ENCODE results near the gene CPSF4L.
A peak's percentile ranks its signal among the peaks of the same experiment; 100 is the strongest.

CPSF4L gene

GRCh38 chr17:73297934-73298861 lies 36.5 kb upstream of the CPSF4L start:
- POLR2A ChIA-PET: no interaction called here
- H3K27ac ChIP-seq (ENCODE audit: insufficient read depth in 1 of 2, low read depth in 1 of 2, low read length in 2 of 2, poor library complexity in 1 of 2, severe bottlenecking in 2 of 2): no peak overlapping the region
- 52% methylated on average over 8 of the region's 15 CpGs for WGBS (ENCODE audit: insufficient coverage)
- peak overlapping the region in 2 of 7 experiments; percentile 59 for H3K4me3 ChIP-seq (ENCODE audit: control insufficient read depth in 1 of 7, extremely low read depth in 1 of 7, insufficient read depth in 4 of 7, low read depth in 2 of 7, low read length in 6 of 7)
- H3K27me3 ChIP-seq (replicated peaks in 2 of 5; ENCODE audit: control insufficient read depth in 4 of 5, insufficient read depth in 5 of 5, low read length in 4 of 5): no peaks in the 10 kb centered on the region
- no peaks in the 10 kb centered on the region for H3K36me3 ChIP-seq (ENCODE audit: control insufficient read depth in 4 of 4, insufficient read depth in 4 of 4, low read length in 3 of 4)
- peak in 2 of 3 donors; percentile 79 to 86 for DNase-seq
- CTCF ChIA-PET: interaction anchor here (0.6 to 2.5 kb wide), 7 partner anchors 10 to 742 kb away, joined by 3 to 12 read pairs (median 3); no protein-coding TSS in a partner anchor
- no peaks in the 10 kb centered on the region for H3K9me3 ChIP-seq (ENCODE audit: control extremely low read depth in 1 of 5, control insufficient read depth in 4 of 5, insufficient read depth in 2 of 5, low read depth in 1 of 5, low read length in 4 of 5)
- H3K4me1 ChIP-seq (ENCODE audit: control extremely low read depth in 1 of 4, control insufficient read depth in 4 of 4, insufficient read depth in 4 of 4, low read length in 3 of 4): peaks cover 5 to 11% (median 10%) of the 10 kb centered on the region in 4 experiments

GRCh38 chr17:73293480-73293911 lies 31.8 kb upstream of the CPSF4L start:
- POLR2A ChIA-PET: no interaction called here
- Histone ChIP-seq H3K9me3 (ENCODE audit: control extremely low read depth in 1 of 5, control insufficient read depth in 4 of 5, insufficient read depth in 2 of 5, low read depth in 1 of 5, low read length in 4 of 5) (no peaks in the 10 kb centered on the region), H3K4me3 (ENCODE audit: control insufficient read depth in 1 of 7, extremely low read depth in 1 of 7, insufficient read depth in 4 of 7, low read depth in 2 of 7, low read length in 6 of 7) (no peak overlapping the region), H3K27me3 (replicated peaks in 2 of 5; ENCODE audit: control insufficient read depth in 4 of 5, insufficient read depth in 5 of 5, low read length in 4 of 5) (no peaks in the 10 kb centered on the region), H3K36me3 (ENCODE audit: control insufficient read depth in 4 of 4, insufficient read depth in 4 of 4, low read length in 3 of 4) (no peaks in the 10 kb centered on the region), H3K4me1 (ENCODE audit: control extremely low read depth in 1 of 4, control insufficient read depth in 4 of 4, insufficient read depth in 4 of 4, low read length in 3 of 4) (peaks cover 5 to 34% (median 29%) of the 10 kb centered on the region in 4 experiments), H3K27ac (ENCODE audit: insufficient read depth in 1 of 2, low read depth in 1 of 2, low read length in 2 of 2, poor library complexity in 1 of 2, severe bottlenecking in 2 of 2) (no peak overlapping the region)
- 94% methylated on average over 8 of the region's 9 CpGs for WGBS (ENCODE audit: insufficient coverage)
- CTCF ChIA-PET: no interaction called here
- DNase-seq: no peak

GRCh38 chr17:73293031-73293430 lies 31.4 kb upstream of the CPSF4L start:
- Histone ChIP-seq H3K4me3 (ENCODE audit: control insufficient read depth in 1 of 7, extremely low read depth in 1 of 7, insufficient read depth in 4 of 7, low read depth in 2 of 7, low read length in 6 of 7) (no peak overlapping the region), H3K9me3 (ENCODE audit: control extremely low read depth in 1 of 5, control insufficient read depth in 4 of 5, insufficient read depth in 2 of 5, low read depth in 1 of 5, low read length in 4 of 5) (no peaks in the 10 kb centered on the region), H3K4me1 (ENCODE audit: control extremely low read depth in 1 of 4, control insufficient read depth in 4 of 4, insufficient read depth in 4 of 4, low read length in 3 of 4) (peaks cover 3 to 29% (median 24%) of the 10 kb centered on the region in 4 experiments), H3K27me3 (replicated peaks in 2 of 5; ENCODE audit: control insufficient read depth in 4 of 5, insufficient read depth in 5 of 5, low read length in 4 of 5) (no peaks in the 10 kb centered on the region), H3K27ac (ENCODE audit: insufficient read depth in 1 of 2, low read depth in 1 of 2, low read length in 2 of 2, poor library complexity in 1 of 2, severe bottlenecking in 2 of 2) (no peak overlapping the region), H3K36me3 (ENCODE audit: control insufficient read depth in 4 of 4, insufficient read depth in 4 of 4, low read length in 3 of 4) (no peaks in the 10 kb centered on the region)
- no peak for DNase-seq
- over 99% methylated on average over 11 of the region's 11 CpGs for WGBS (ENCODE audit: insufficient coverage)
- POLR2A ChIA-PET: no interaction called here
- CTCF ChIA-PET: no interaction called here

GRCh38 chr17:73292031-73292531 lies 30.4 kb upstream of the CPSF4L start:
- no peaks in the 10 kb centered on the region for H3K27me3 ChIP-seq (replicated peaks in 2 of 5; ENCODE audit: control insufficient read depth in 4 of 5, insufficient read depth in 5 of 5, low read length in 4 of 5)
- DNase-seq: no peak
- no peak overlapping the region for H3K27ac ChIP-seq (ENCODE audit: insufficient read depth in 1 of 2, low read depth in 1 of 2, low read length in 2 of 2, poor library complexity in 1 of 2, severe bottlenecking in 2 of 2)
- H3K4me3 ChIP-seq (ENCODE audit: control insufficient read depth in 1 of 7, extremely low read depth in 1 of 7, insufficient read depth in 4 of 7, low read depth in 2 of 7, low read length in 6 of 7): peak overlapping the region in 2 of 7 experiments; percentile 41 to 53
- H3K36me3 ChIP-seq (ENCODE audit: control insufficient read depth in 4 of 4, insufficient read depth in 4 of 4, low read length in 3 of 4): no peaks in the 10 kb centered on the region
- H3K4me1 ChIP-seq (ENCODE audit: control extremely low read depth in 1 of 4, control insufficient read depth in 4 of 4, insufficient read depth in 4 of 4, low read length in 3 of 4): peaks cover 0 to 26% (median 22%) of the 10 kb centered on the region in 4 experiments
- 98% methylated on average over 9 of the region's 12 CpGs for WGBS (ENCODE audit: insufficient coverage)
- ChIA-PET POLR2A (no interaction called here), CTCF (interaction anchor here (0.5 to 1.6 kb wide), 8 partner anchors 10 to 77 kb away, joined by 3 to 5 read pairs (median 3); no protein-coding TSS in a partner anchor)
- H3K9me3 ChIP-seq (ENCODE audit: control extremely low read depth in 1 of 5, control insufficient read depth in 4 of 5, insufficient read depth in 2 of 5, low read depth in 1 of 5, low read length in 4 of 5): no peaks in the 10 kb centered on the region

GRCh38 chr17:73291260-73291801 lies 29.7 kb upstream of the CPSF4L start:
- peak in 2 of 3 donors; percentile 55 to 62 for DNase-seq
- no peaks in the 10 kb centered on the region for H3K27me3 ChIP-seq (replicated peaks in 2 of 5; ENCODE audit: control insufficient read depth in 4 of 5, insufficient read depth in 5 of 5, low read length in 4 of 5)
- H3K9me3 ChIP-seq (ENCODE audit: control extremely low read depth in 1 of 5, control insufficient read depth in 4 of 5, insufficient read depth in 2 of 5, low read depth in 1 of 5, low read length in 4 of 5): no peaks in the 10 kb centered on the region
- H3K27ac ChIP-seq (ENCODE audit: insufficient read depth in 1 of 2, low read depth in 1 of 2, low read length in 2 of 2, poor library complexity in 1 of 2, severe bottlenecking in 2 of 2): no peak overlapping the region
- POLR2A ChIA-PET: interaction anchor here (0.7 kb wide), 1 partner anchor 8 kb away, joined by 3 read pairs; no protein-coding TSS in a partner anchor
- H3K4me1 ChIP-seq (ENCODE audit: control extremely low read depth in 1 of 4, control insufficient read depth in 4 of 4, insufficient read depth in 4 of 4, low read length in 3 of 4): peaks cover 0 to 26% (median 22%) of the 10 kb centered on the region in 4 experiments
- CTCF ChIA-PET: interaction anchor here (1.0 to 1.6 kb wide), 8 partner anchors 9 to 78 kb away, joined by 3 to 5 read pairs (median 3); no protein-coding TSS in a partner anchor
- peak overlapping the region in 4 of 7 experiments; percentile 24 to 53 (median 41) for H3K4me3 ChIP-seq (ENCODE audit: control insufficient read depth in 1 of 7, extremely low read depth in 1 of 7, insufficient read depth in 4 of 7, low read depth in 2 of 7, low read length in 6 of 7)
- 30% methylated on average over 7 of the region's 8 CpGs for WGBS (ENCODE audit: insufficient coverage)
- peaks cover 0 to under 1% (median 0%) of the 10 kb centered on the region in 4 experiments for H3K36me3 ChIP-seq (ENCODE audit: control insufficient read depth in 4 of 4, insufficient read depth in 4 of 4, low read length in 3 of 4)

- WGBS (ENCODE audit: insufficient coverage): 42% methylated on average over 9 of the region's 16 CpGs
- Histone ChIP-seq H3K4me1 (ENCODE audit: control extremely low read depth in 1 of 4, control insufficient read depth in 4 of 4, insufficient read depth in 4 of 4, low read length in 3 of 4) (peaks cover 0 to 26% (median 22%) of the 10 kb centered on the region in 4 experiments), H3K27me3 (replicated peaks in 2 of 5; ENCODE audit: control insufficient read depth in 4 of 5, insufficient read depth in 5 of 5, low read length in 4 of 5) (no peaks in the 10 kb centered on the region), H3K9me3 (ENCODE audit: control extremely low read depth in 1 of 5, control insufficient read depth in 4 of 5, insufficient read depth in 2 of 5, low read depth in 1 of 5, low read length in 4 of 5) (no peaks in the 10 kb centered on the region), H3K4me3 (ENCODE audit: control insufficient read depth in 1 of 7, extremely low read depth in 1 of 7, insufficient read depth in 4 of 7, low read depth in 2 of 7, low read length in 6 of 7) (peak overlapping the region in 4 of 7 experiments; percentile 20 to 53 (median 41)), H3K27ac (ENCODE audit: insufficient read depth in 1 of 2, low read depth in 1 of 2, low read length in 2 of 2, poor library complexity in 1 of 2, severe bottlenecking in 2 of 2) (no peak overlapping the region), H3K36me3 (ENCODE audit: control insufficient read depth in 4 of 4, insufficient read depth in 4 of 4, low read length in 3 of 4) (peaks cover 0 to 5% (median 0%) of the 10 kb centered on the region in 4 experiments)
- ChIA-PET CTCF (interaction anchor here (1.0 to 1.6 kb wide), 8 partner anchors 9 to 79 kb away, joined by 3 to 5 read pairs (median 4); no protein-coding TSS in a partner anchor), POLR2A (interaction anchor here (0.7 kb wide), 1 partner anchor 9 kb away, joined by 3 read pairs; no protein-coding TSS in a partner anchor)
- DNase-seq: peak in 2 of 3 donors; percentile 59 to 60
These were observed 28.9 kb upstream of the CPSF4L start for GRCh38 chr17:73290399-73291259.

All from common myeloid progenitor, CD34-positive (primary cell).